MM.1S (cell line): ENCODE results near the gene TEKT2.

Source experiments
- DNase-seq: peaks from one replicate; pipeline ENCODE4 v3.0.0-alpha.2; 2015
- H2AFZ ChIP-seq: fragments of 300-600 bp; sonication (generic); 2 replicates; pipeline ENCODE4 v1.6.0; 2016; ENCODE audit warnings: antibody characterized with exemption, low read length
- H3F3A ChIP-seq: fragments of 300-600 bp; sonication (generic); 2 replicates; pipeline ENCODE4 v1.6.1; 2016; ENCODE audit warnings: mild to moderate bottlenecking, antibody characterized with exemption, low read length, moderate library complexity, mixed read lengths; ENCODE audit not compliant: insufficient read depth
- H3K27ac ChIP-seq: fragments of 300-600 bp; sonication (generic); 2 replicates; pipeline ENCODE4 v1.5.1; 2016; ENCODE audit warnings: mild to moderate bottlenecking, low read length
- H3K27me3 ChIP-seq: fragments of 300-600 bp; sonication (generic); replicated peaks from 2 replicates; pipeline ENCODE4 v1.6.0; 2016; ENCODE audit warnings: low read length; ENCODE audit not compliant: insufficient read depth
- H3K36me3 ChIP-seq: fragments of 300-600 bp; sonication (generic); replicated peaks from 2 replicates; pipeline ENCODE4 v1.6.1; 2016; ENCODE audit warnings: mild to moderate bottlenecking, low read length, mixed read lengths; ENCODE audit not compliant: insufficient read depth
- H3K4me1 ChIP-seq: fragments of 300-600 bp; sonication (generic); 2 replicates; pipeline ENCODE4 v1.6.1; 2016; ENCODE audit warnings: low read length, mixed read lengths
- H3K4me2 ChIP-seq: fragments of 300-600 bp; sonication (generic); 2 replicates; pipeline ENCODE4 v1.6.0; 2016; ENCODE audit warnings: low read depth, low read length
- H3K4me3 ChIP-seq: fragments of 300-600 bp; sonication (generic); 2 replicates; pipeline ENCODE4 v1.5.1; 2016; ENCODE audit warnings: low read length, mixed read lengths
- H3K79me2 ChIP-seq: fragments of 300-600 bp; sonication (generic); 2 replicates; pipeline ENCODE4 v1.6.1; 2016; ENCODE audit warnings: mixed run types, low read length, mixed read lengths
- H3K9ac ChIP-seq: fragments of 300-600 bp; sonication (generic); 2 replicates; pipeline ENCODE4 v1.6.1; 2016; ENCODE audit warnings: low read length, mixed read lengths
- H3K9me2 ChIP-seq: fragments of 300-600 bp; sonication (generic); replicated peaks from 2 replicates; pipeline ENCODE4 v1.6.1; 2016; ENCODE audit warnings: mild to moderate bottlenecking, low read length, mixed read lengths; ENCODE audit not compliant: insufficient read depth
- H3K9me3 ChIP-seq: fragments of 300-600 bp; sonication (generic); replicated peaks from 2 replicates; pipeline ENCODE4 v1.6.1; 2016; ENCODE audit warnings: mild to moderate bottlenecking, low read length, mixed read lengths; ENCODE audit not compliant: insufficient read depth
- H4K20me1 ChIP-seq: fragments of 300-600 bp; sonication (generic); 2 replicates; pipeline ENCODE4 v1.6.1; 2016; ENCODE audit warnings: mild to moderate bottlenecking, low read length, moderate library complexity, mixed read lengths; ENCODE audit not compliant: insufficient read depth
- CTCF ChIP-seq: fragments of 300-600 bp; sonication (generic); IDR thresholded peaks from 2 replicates; pipeline ENCODE4 v1.5.1; 2016; ENCODE audit warnings: antibody characterized with exemption, low read length, mixed read lengths
- EZH2 ChIP-seq: fragments of 300-600 bp; sonication (generic); optimal IDR thresholded peaks from 2 replicates; pipeline ENCODE3; 2017; ENCODE audit warnings: low read depth, mild to moderate bottlenecking, antibody characterized with exemption, low read length, mixed read lengths
- EZH2phosphoT487 ChIP-seq: fragments of 300-600 bp; sonication (generic); IDR thresholded peaks from 2 replicates; pipeline ENCODE4 v1.6.1; 2018; ENCODE audit warnings: antibody characterized with exemption, low read length

The TEKT2 gene

GRCh38 chr1:36088577-36089392 is 4.9 kb downstream of the TEKT2 start, which contains the start of gene ADPRS:
Gene ADPRS, plus strand, starts transcription at chr1:36088892. Its CDS starts 13 bp downstream, at chr1:36088905.
- H3K4me3 ChIP-seq = peak within 1 kb of the TSS; percentile 100
- peak within 1 kb of the TSS; percentile 94 for H3K9ac ChIP-seq
- H3K9me3 ChIP-seq = no peaks in the 10 kb centered on the region
- DNase-seq = peak; percentile 92
- H3K4me1 ChIP-seq = 0 out of 2 replicates have a peak, but pooled peaks cover 5% of the 10 kb centered on the region
- H3K27me3 ChIP-seq = no peaks in the 10 kb centered on the region
- H3K79me2 ChIP-seq = peaks cover 32% of the 10 kb centered on the region
- H3K27ac ChIP-seq = peak within 1 kb of the TSS; percentile 48; the same call in 1 of the 2 replicates
- TF ChIP-seq EZH2phosphoT487 = no peak
- TF ChIP-seq CTCF = peak; percentile 97
- no peaks in the 10 kb centered on the region for H3F3A ChIP-seq
- H3K36me3 ChIP-seq = no peaks in the 10 kb centered on the region
- H4K20me1 ChIP-seq = no peaks in the 10 kb centered on the region
- H2AFZ ChIP-seq = peak within 1 kb of the TSS; percentile 100
- H3K9me2 ChIP-seq = no peaks in the 10 kb centered on the region
- H3K4me2 ChIP-seq = peak within 1 kb of the TSS; percentile 100

- peak overlapping the region; percentile 48; the same call in 1 of the 2 replicates for H3K27ac ChIP-seq
- H3K9me3 ChIP-seq = no peaks in the 10 kb centered on the region
- H2AFZ ChIP-seq = peak overlapping the region; percentile 100
- peak; percentile 50 for DNase-seq
- no peaks in the 10 kb centered on the region for H4K20me1 ChIP-seq
- H3F3A ChIP-seq = no peaks in the 10 kb centered on the region
- no peaks in the 10 kb centered on the region for H3K9me2 ChIP-seq
- H3K79me2 ChIP-seq = peaks cover 32% of the 10 kb centered on the region
- 0 out of 2 replicates have a peak, but pooled peaks cover 5% of the 10 kb centered on the region for H3K4me1 ChIP-seq
- peak overlapping the region; percentile 100 for H3K4me3 ChIP-seq
- H3K27me3 ChIP-seq = no peaks in the 10 kb centered on the region
- H3K36me3 ChIP-seq = no peaks in the 10 kb centered on the region
- H3K4me2 ChIP-seq = peak overlapping the region; percentile 100
- H3K9ac ChIP-seq = peak overlapping the region; percentile 94
- TF ChIP-seq EZH2phosphoT487 (no peak), CTCF (no peak), EZH2 (no peak)
Observed at GRCh38 chr1:36089393-36090121, 5.7 kb downstream of the TEKT2 start.

- Histone ChIP-seq H3K4me2 (no peak overlapping the region), H3K27ac (no peak overlapping the region), H4K20me1 (no peaks in the 10 kb centered on the region), H3F3A (no peaks in the 10 kb centered on the region; the same call in 1 of the 2 replicates), H3K9ac (no peak overlapping the region), H3K79me2 (peaks cover 32% of the 10 kb centered on the region), H3K9me3 (no peaks in the 10 kb centered on the region), H3K27me3 (no peaks in the 10 kb centered on the region), H3K9me2 (no peaks in the 10 kb centered on the region), H3K36me3 (no peaks in the 10 kb centered on the region), H2AFZ (no peak overlapping the region), H3K4me3 (no peak overlapping the region), H3K4me1 (0 out of 2 replicates have a peak, but pooled peaks cover 5% of the 10 kb centered on the region)
- TF ChIP-seq CTCF = no peak
- TF ChIP-seq EZH2 = no peak
- TF ChIP-seq EZH2phosphoT487 = no peak
- no peak for DNase-seq
Observed at GRCh38 chr1:36091141-36091540, 7.2 kb downstream of the TEKT2 start.
